A549 (cell line): Measurements from ENCODE around the gene KIAA0825. TPM values are rescaled to one million over a fixed set of nuclear protein-coding genes. Genes with fewer than 3 reads are reported as not detected.

Source experiments
- ATAC-seq, 2 experiments: fragments of 200-7000 bp in 1 of 2; fragments of >200 bp in 1 of 2; cut with Nextera tagmentation in 1 of 2; cut with Tn5 transposase in 1 of 2; 3 replicates each; pipeline versions ENCODE4 v1.8.0 to v1.9.1; 2018 to 2020; ENCODE audit warnings: mild to moderate bottlenecking in 1 of 2, moderate library complexity in 1 of 2
- CTCF ChIA-PET: fragments of 300-600 bp; sonication (Branson Sonifier 250); formaldehyde crosslinking; extraction: SDS; loops from one replicate; lab custom pipeline; 2021; ENCODE audit warnings: antibody characterized with exemption, inconsistent platforms; lab: Yijun Ruan, JAX
- POLR2A ChIA-PET: fragments of 350-600 bp; formaldehyde crosslinking; extraction: SDS; loops from one replicate; lab custom pipeline; 2021; ENCODE audit warnings: antibody characterized with exemption, inconsistent platforms; lab: Yijun Ruan, JAX
- DNase-seq, 2 experiments: peaks; one replicate each; pipeline versions ENCODE4 v3.0.0 to v3.0.0-alpha.2; 2011 to 2016; ENCODE audit warnings: low read depth in 1 of 2, low spot score in 1 of 2
- FAIRE-seq: peaks from 2 replicates; lab custom pipeline; 2011; peaks lifted over from hg19 to GRCh38; lab: Jason Lieb, UNC
- H3K27ac ChIP-seq, 2 experiments: fragments of >200 bp; sonication (Bioruptor Twin); formaldehyde crosslinking; 3 replicates each; pipeline ENCODE4 v1.5.1; 2016 to 2017
- H3K4me1 ChIP-seq: fragments of >200 bp; sonication (Bioruptor Twin); formaldehyde crosslinking; 3 replicates; pipeline ENCODE4 v1.6.1; 2016
- H3K4me2 ChIP-seq: fragments of >200 bp; sonication (Bioruptor Twin); formaldehyde crosslinking; 3 replicates; pipeline ENCODE4 v1.6.1; 2016
- H3K4me3 ChIP-seq: fragments of >200 bp; sonication (Bioruptor Twin); formaldehyde crosslinking; 3 replicates; pipeline ENCODE4 v1.5.1; 2016
- H3K9me3 ChIP-seq: fragments of >200 bp; sonication (Bioruptor Twin); formaldehyde crosslinking; 3 replicates; pipeline ENCODE4 v1.6.1; 2016
- CHD2 ChIP-seq: fragments of 150-350 bp; IDR thresholded peaks from 2 replicates; pipeline ENCODE4 v1.6.1; 2014; ENCODE audit warnings: low read length; ENCODE audit not compliant: partially characterized antibody
- CHD4 ChIP-seq: fragments of 200-600 bp; sonication (generic); IDR thresholded peaks from 2 replicates; pipeline ENCODE4 v1.6.1; 2016; ENCODE audit warnings: antibody characterized with exemption, mild to moderate bottlenecking, borderline replicate concordance
- EHF ChIP-seq: fragments of 250-450 bp; sonication (Bioruptor Pico); IDR thresholded peaks from 2 replicates; pipeline ENCODE4 v1.5.0; 2020; ENCODE audit warnings: mild to moderate bottlenecking
- EHMT2 ChIP-seq: fragments of 200-600 bp; sonication (generic); IDR thresholded peaks from 2 replicates; pipeline ENCODE4 v1.6.1; 2016; ENCODE audit warnings: antibody characterized with exemption, low read depth, mild to moderate bottlenecking, moderate library complexity
- EP300 ChIP-seq, 2 experiments: fragments of >200 bp; sonication (Bioruptor Twin); formaldehyde crosslinking; IDR thresholded peaks; 2 replicates in 1 of 2; 3 replicates in 1 of 2; pipeline ENCODE4 v1.6.1; 2016 to 2017
- FOSL2 ChIP-seq, 2 experiments: fragments of 450-650 bp in 1 of 2; fragments of >200 bp in 1 of 2; sonication (Bioruptor Twin) in 1 of 2; formaldehyde crosslinking; IDR thresholded peaks; 2 replicates each; pipeline versions ENCODE4 v1.5.0 to v1.6.1; 2016 to 2020; ENCODE audit warnings: mild to moderate bottlenecking in 1 of 2, moderate library complexity in 1 of 2
- GATA3 ChIP-seq: IDR thresholded peaks from 2 replicates; pipeline ENCODE4 v1.6.1; 2012; ENCODE audit warnings: borderline replicate concordance
- HOXA7 ChIP-seq: fragments of 250-450 bp; sonication (Bioruptor Pico); IDR thresholded peaks from 2 replicates; pipeline ENCODE4 v1.5.0; 2020; ENCODE audit warnings: mild to moderate bottlenecking, moderate library complexity
- HOXB13 ChIP-seq: fragments of 250-450 bp; sonication (Bioruptor Pico); IDR thresholded peaks from 2 replicates; pipeline ENCODE4 v1.5.0; 2020; ENCODE audit warnings: low read depth, mild to moderate bottlenecking, moderate library complexity
- HOXB5 ChIP-seq: fragments of 250-450 bp; sonication (Bioruptor Pico); IDR thresholded peaks from 2 replicates; pipeline ENCODE4 v1.5.0; 2020; ENCODE audit warnings: mild to moderate bottlenecking, moderate library complexity
- JUN ChIP-seq, 2 experiments: fragments of >200 bp; sonication (Bioruptor Twin); formaldehyde crosslinking; IDR thresholded peaks; 2 replicates in 1 of 2; 3 replicates in 1 of 2; pipeline ENCODE4 v1.6.1; 2016 to 2017
- JUNB ChIP-seq: fragments of >200 bp; sonication (Bioruptor Twin); formaldehyde crosslinking; IDR thresholded peaks from 2 replicates; pipeline ENCODE4 v1.6.1; 2016
- KDM1A ChIP-seq: fragments of 200-600 bp; sonication (generic); IDR thresholded peaks from 2 replicates; pipeline ENCODE4 v1.6.1; 2016; ENCODE audit warnings: low read depth, mild to moderate bottlenecking
- KDM5A ChIP-seq: fragments of 200-600 bp; sonication (generic); IDR thresholded peaks from 2 replicates; pipeline ENCODE4 v1.6.1; 2016; ENCODE audit warnings: antibody characterized with exemption, mild to moderate bottlenecking
- NPAS2 ChIP-seq: fragments of 250-450 bp; sonication (Bioruptor Pico); IDR thresholded peaks from 2 replicates; pipeline ENCODE4 v1.8.0; 2022; ENCODE audit warnings: mild to moderate bottlenecking, moderate library complexity, borderline replicate concordance
- NR3C1 ChIP-seq: fragments of >200 bp; sonication (Bioruptor Twin); formaldehyde crosslinking; IDR thresholded peaks from 3 replicates; pipeline ENCODE4 v1.6.1; 2017
- POLR2AphosphoS2 ChIP-seq: conservative IDR thresholded peaks from 2 replicates; pipeline ENCODE4 v1.6.1; 2012; ENCODE audit warnings: low read length, improper control_type of control experiment, inconsistent platforms
- RAD21 ChIP-seq, 2 experiments: fragments of >200 bp in 1 of 2; sonication (Bioruptor Twin) in 1 of 2; formaldehyde crosslinking in 1 of 2; IDR thresholded peaks in 1 of 2; conservative IDR thresholded peaks in 1 of 2; 2 replicates in 1 of 2; 3 replicates in 1 of 2; pipeline ENCODE4 v1.6.1; 2012 to 2018; ENCODE audit warnings: inconsistent platforms in 1 of 2
- RARB ChIP-seq: fragments of 250-450 bp; sonication (Bioruptor Pico); IDR thresholded peaks from 2 replicates; pipeline ENCODE4 v1.8.0; 2021; ENCODE audit warnings: mild to moderate bottlenecking, moderate library complexity
- RCOR1 ChIP-seq: fragments of 150-350 bp; IDR thresholded peaks from 2 replicates; pipeline ENCODE4 v1.6.1; 2014; ENCODE audit warnings: antibody characterized with exemption, low read length, low read depth
- RFX5 ChIP-seq: fragments of 450-650 bp; IDR thresholded peaks from 2 replicates; pipeline ENCODE4 v1.7.1; 2014; ENCODE audit warnings: antibody characterized with exemption, mild to moderate bottlenecking, moderate library complexity
- SREBF2 ChIP-seq: fragments of 450-650 bp; IDR thresholded peaks from 2 replicates; pipeline ENCODE4 v1.6.1; 2014; ENCODE audit warnings: mild to moderate bottlenecking, moderate library complexity
- ZC3H11A ChIP-seq: fragments of 450-650 bp; IDR thresholded peaks from 2 replicates; pipeline ENCODE4 v1.6.1; 2014; ENCODE audit warnings: antibody characterized with exemption, mild to moderate bottlenecking
- ZNF302 ChIP-seq: fragments of 250-450 bp; sonication (Bioruptor Pico); IDR thresholded peaks from 2 replicates; pipeline ENCODE4 v1.9.0; 2021; ENCODE audit warnings: inconsistent platforms, mild to moderate bottlenecking, moderate library complexity
- WGBS: methylation state at CpG from one replicate; pipeline ENCODE4 v1.1.6; 2017; ENCODE audit errors: missing lambda C conversion rate; 5-methylcytosine and 5-hydroxymethylcytosine counted together
- polyA plus RNA-seq, 4 experiments: library from polyadenylated mRNA; depleted of rRNA in 3 of 4; stranded (reverse); fragments of >200 nt; fragmentation: RNase III in 1 of 4; extraction: RNeasy Plus Mini Kit Qiagen cat#74134 plus additional on column Dnase treatment in 1 of 4; gene quantifications; 2 replicates in 3 of 4; 3 replicates in 1 of 4; pipeline ENCODE4 v1.2.3, GENCODE V29; 2011 to 2017
- TF ChIP-seq, protein P1 (sequence below): fragments of >200 bp; sonication (Bioruptor Twin); formaldehyde crosslinking; IDR thresholded peaks from 3 replicates; pipeline ENCODE4 v1.5.1; 2016
- TF ChIP-seq, protein P2 (sequence below): fragments of 150-350 bp; IDR thresholded peaks from 2 replicates; pipeline ENCODE4 v1.6.1; 2014; ENCODE audit warnings: low read depth, mild to moderate bottlenecking, low read length
- TF ChIP-seq, protein P3 (sequence below): fragments of 250-450 bp; sonication (Bioruptor Pico); IDR thresholded peaks from 2 replicates; pipeline ENCODE4 v1.5.0; 2020; ENCODE audit warnings: low read depth, mild to moderate bottlenecking, moderate library complexity

KIAA0825 gene
- polyA plus RNA-seq, 2 of the 4 experiments (the other 2 are of a cell fraction): 0.57 to 0.80 TPM

DNA sequence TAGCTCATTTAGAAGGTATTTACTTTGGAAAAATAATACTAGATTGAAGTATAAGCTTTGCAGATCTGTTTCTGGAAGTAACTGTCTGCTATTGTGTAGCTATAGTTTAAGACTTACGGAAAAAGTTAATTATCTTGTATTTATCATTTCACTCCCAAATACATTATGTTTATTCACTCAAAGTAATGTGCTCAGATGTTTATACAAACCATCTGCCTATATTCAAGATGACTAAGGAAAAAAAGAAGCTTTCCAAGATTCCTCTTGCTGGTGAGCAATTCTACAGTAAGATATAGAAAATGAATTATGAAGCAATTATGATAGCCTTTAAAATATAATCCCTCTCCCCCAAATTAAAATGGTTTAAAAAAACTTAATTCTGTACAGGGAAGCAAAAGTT lies 137.9 kb downstream of the KIAA0825 start:
- Histone ChIP-seq H3K4me3 (no peak overlapping the region), H3K4me1 (no peaks in the 10 kb centered on the region), H3K27ac (no peak overlapping the region), H3K9me3 (no peaks in the 10 kb centered on the region), H3K4me2 (no peak overlapping the region)
- WGBS: 88% methylated on average over 1 of the region's 1 CpG
- ATAC-seq: no peak
- no peak for FAIRE-seq
- no peak for DNase-seq
- ChIA-PET CTCF (no interaction called here), POLR2A (no interaction called here)
- TF ChIP-seq ZNF302 (CRISPR knock-in tag) (no peak), EHMT2 (no peak), RARB (CRISPR knock-in tag) (no peak), RCOR1 (no peak)

DNA sequence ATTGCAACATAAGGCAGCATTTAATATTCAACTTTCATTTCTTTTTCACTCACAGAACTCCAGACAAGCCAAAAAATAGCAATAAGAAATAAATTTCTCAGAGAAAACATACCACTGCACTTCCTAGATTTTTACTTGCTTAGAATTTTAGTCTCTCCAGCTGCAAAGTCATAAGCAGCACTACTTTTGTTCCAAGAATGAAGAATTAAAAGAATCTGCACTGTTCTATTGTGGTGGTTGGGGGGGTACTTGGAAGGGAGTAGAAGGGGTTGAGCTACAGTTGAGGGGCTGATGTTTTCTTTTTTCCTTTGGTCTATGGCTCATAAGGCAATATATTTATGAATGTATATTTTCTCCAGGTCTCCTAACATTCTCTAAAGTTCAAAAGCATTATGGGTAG lies 144.5 kb downstream of the KIAA0825 start:
- no peaks in the 10 kb centered on the region for H3K9me3 ChIP-seq
- H3K4me2 ChIP-seq: no peak overlapping the region
- CTCF ChIA-PET: no interaction called here
- no peak for TF ChIP-seq JUN (IDR thresholded peaks at IDR 0.05)
- TF ChIP-seq HOXB13 (CRISPR knock-in tag): no peak
- TF ChIP-seq JUNB: no peak
- no peak for TF ChIP-seq HOXA7
- TF ChIP-seq RARB (CRISPR knock-in tag): no peak
- no peak for TF ChIP-seq NPAS2 (CRISPR knock-in tag)
- no peak for TF ChIP-seq NR3C1
- TF ChIP-seq CHD2: no peak
- TF ChIP-seq HOXB5 (CRISPR knock-in tag): no peak
- TF ChIP-seq RFX5: no peak
- TF ChIP-seq GATA3: no peak
- no peak for TF ChIP-seq SREBF2
- TF ChIP-seq RAD21 (conservative IDR thresholded peaks at IDR 0.05 in 1 of 2, IDR thresholded peaks at IDR 0.05 in 1 of 2): no peak
- TF ChIP-seq FOSL2 (IDR thresholded peaks at IDR 0.05): no peak
- no peak for TF ChIP-seq FOSL2 (CRISPR knock-in tag; IDR thresholded peaks at IDR 0.05)
- TF ChIP-seq, all 56 proteins: peak for 0
- DNase-seq: no peak
- Histone ChIP-seq H3K27ac (no peak overlapping the region), H3K4me1 (no peaks in the 10 kb centered on the region), H3K4me3 (no peak overlapping the region)
- ATAC-seq: no peak
- POLR2A ChIA-PET: no interaction called here
- no peak for FAIRE-seq

DNA sequence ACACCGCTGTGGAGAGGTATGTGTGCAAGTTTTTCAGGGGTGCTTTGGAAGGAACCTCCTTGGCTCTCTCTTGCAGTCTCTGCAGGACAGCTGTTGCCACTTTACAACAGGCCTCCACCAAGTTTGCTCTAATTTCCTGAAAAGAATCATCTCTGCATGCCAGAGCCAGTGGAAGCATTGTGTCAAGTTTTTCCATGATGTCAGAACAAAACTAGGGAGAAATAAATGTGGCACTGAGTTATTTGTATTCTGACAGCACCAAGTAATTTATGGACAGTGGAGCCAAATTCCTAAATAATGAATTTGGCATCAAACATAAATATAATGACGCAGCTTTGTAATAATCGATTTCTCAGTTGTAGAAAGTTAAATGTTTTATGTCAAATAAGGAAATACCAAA lies 146.9 kb downstream of the KIAA0825 start:
- ChIA-PET CTCF (no interaction called here), POLR2A (no interaction called here)
- no peak overlapping the region for H3K4me3 ChIP-seq
- H3K27ac ChIP-seq: no peak overlapping the region
- H3K4me1 ChIP-seq: no peaks in the 10 kb centered on the region
- TF ChIP-seq EHF (CRISPR knock-in tag) (no peak), HOXB13 (CRISPR knock-in tag) (no peak), RFX5 (no peak), KDM1A (no peak), EP300 (IDR thresholded peaks at IDR 0.05) (no peak), ZC3H11A (no peak), POLR2AphosphoS2 (no peak), CHD4 (no peak), NPAS2 (CRISPR knock-in tag) (no peak), HOXA7 (no peak), CHD2 (no peak), KDM5A (no peak)
- TF ChIP-seq, protein P1, sequence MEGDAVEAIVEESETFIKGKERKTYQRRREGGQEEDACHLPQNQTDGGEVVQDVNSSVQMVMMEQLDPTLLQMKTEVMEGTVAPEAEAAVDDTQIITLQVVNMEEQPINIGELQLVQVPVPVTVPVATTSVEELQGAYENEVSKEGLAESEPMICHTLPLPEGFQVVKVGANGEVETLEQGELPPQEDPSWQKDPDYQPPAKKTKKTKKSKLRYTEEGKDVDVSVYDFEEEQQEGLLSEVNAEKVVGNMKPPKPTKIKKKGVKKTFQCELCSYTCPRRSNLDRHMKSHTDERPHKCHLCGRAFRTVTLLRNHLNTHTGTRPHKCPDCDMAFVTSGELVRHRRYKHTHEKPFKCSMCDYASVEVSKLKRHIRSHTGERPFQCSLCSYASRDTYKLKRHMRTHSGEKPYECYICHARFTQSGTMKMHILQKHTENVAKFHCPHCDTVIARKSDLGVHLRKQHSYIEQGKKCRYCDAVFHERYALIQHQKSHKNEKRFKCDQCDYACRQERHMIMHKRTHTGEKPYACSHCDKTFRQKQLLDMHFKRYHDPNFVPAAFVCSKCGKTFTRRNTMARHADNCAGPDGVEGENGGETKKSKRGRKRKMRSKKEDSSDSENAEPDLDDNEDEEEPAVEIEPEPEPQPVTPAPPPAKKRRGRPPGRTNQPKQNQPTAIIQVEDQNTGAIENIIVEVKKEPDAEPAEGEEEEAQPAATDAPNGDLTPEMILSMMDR: no peak
- TF ChIP-seq, protein P2, sequence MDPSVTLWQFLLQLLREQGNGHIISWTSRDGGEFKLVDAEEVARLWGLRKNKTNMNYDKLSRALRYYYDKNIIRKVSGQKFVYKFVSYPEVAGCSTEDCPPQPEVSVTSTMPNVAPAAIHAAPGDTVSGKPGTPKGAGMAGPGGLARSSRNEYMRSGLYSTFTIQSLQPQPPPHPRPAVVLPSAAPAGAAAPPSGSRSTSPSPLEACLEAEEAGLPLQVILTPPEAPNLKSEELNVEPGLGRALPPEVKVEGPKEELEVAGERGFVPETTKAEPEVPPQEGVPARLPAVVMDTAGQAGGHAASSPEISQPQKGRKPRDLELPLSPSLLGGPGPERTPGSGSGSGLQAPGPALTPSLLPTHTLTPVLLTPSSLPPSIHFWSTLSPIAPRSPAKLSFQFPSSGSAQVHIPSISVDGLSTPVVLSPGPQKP: no peak
- TF ChIP-seq, protein P3, sequence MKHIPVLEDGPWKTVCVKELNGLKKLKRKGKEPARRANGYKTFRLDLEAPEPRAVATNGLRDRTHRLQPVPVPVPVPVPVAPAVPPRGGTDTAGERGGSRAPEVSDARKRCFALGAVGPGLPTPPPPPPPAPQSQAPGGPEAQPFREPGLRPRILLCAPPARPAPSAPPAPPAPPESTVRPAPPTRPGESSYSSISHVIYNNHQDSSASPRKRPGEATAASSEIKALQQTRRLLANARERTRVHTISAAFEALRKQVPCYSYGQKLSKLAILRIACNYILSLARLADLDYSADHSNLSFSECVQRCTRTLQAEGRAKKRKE (CRISPR knock-in tag): no peak
- 71% methylated on average over 3 of the region's 3 CpGs for WGBS
- no peaks in the 10 kb centered on the region for H3K9me3 ChIP-seq
- DNase-seq (no peak), FAIRE-seq (no peak), ATAC-seq (no peak)
- H3K4me2 ChIP-seq: no peak overlapping the region
